Heart left ventricle (tissue), 16 donors: ENCODE results near the gene PARD3. TPM values are rescaled to one million over a fixed set of nuclear protein-coding genes. Genes with fewer than 3 reads are reported as not detected.

Experiments used
- ATAC-seq, 4 donors: fragments of 200-7000 bp; cut with Tn5 transposase; one replicate each; pipeline ENCODE4 v1.9.1; 2020 to 2022; ENCODE audit warnings: moderate library complexity in 4 of 4, mild to moderate bottlenecking in 3 of 4, moderate number of reproducible peaks in 1 of 4
- DNase-seq, 5 donors: peaks; one replicate each; pipeline ENCODE4 v3.0.0-alpha.2; 2020
- H3K27ac ChIP-seq, 12 donors: fragments of 200-600 bp; sonication (generic) in 4 of 12; one replicate each; pipeline versions ENCODE4 v1.5.0 to v1.8.0; 2016 to 2022; ENCODE audit warnings: mild to moderate bottlenecking in 2 of 12
- H3K27me3 ChIP-seq, 9 donors: fragments of 200-600 bp; sonication (generic) in 2 of 9; one replicate each; pipeline versions ENCODE4 v1.5.1 to v1.8.0; 2016 to 2022; ENCODE audit warnings: mild to moderate bottlenecking in 3 of 9
- H3K36me3 ChIP-seq, 9 donors: fragments of 200-600 bp; sonication (generic) in 2 of 9; one replicate each; pipeline versions ENCODE4 v1.5.0 to v1.8.0; 2018 to 2022; ENCODE audit warnings: mild to moderate bottlenecking in 2 of 9
- H3K4me1 ChIP-seq, 12 donors: fragments of 200-600 bp; sonication (generic) in 4 of 12; one replicate each; pipeline versions ENCODE4 v1.5.0 to v1.8.0; 2016 to 2022; ENCODE audit warnings: mild to moderate bottlenecking in 3 of 12
- H3K4me3 ChIP-seq, 12 donors: fragments of 200-600 bp; sonication (generic) in 4 of 12; one replicate each; pipeline versions ENCODE4 v1.5.0 to v1.8.0; 2017 to 2022; ENCODE audit warnings: mild to moderate bottlenecking in 9 of 12, moderate library complexity in 4 of 12
- H3K9me3 ChIP-seq, 12 donors: fragments of 200-600 bp; sonication (generic) in 4 of 12; one replicate each; pipeline versions ENCODE4 v1.5.0 to v1.8.0; 2016 to 2022; ENCODE audit warnings: mild to moderate bottlenecking in 1 of 12
- CTCF ChIP-seq, 12 donors: fragments of 200-600 bp; sonication (generic) in 4 of 12; IDR thresholded peaks; one replicate each; pipeline versions ENCODE4 v1.5.0 to v1.8.0; 2018 to 2022; ENCODE audit warnings: antibody characterized with exemption in 12 of 12, mild to moderate bottlenecking in 5 of 12
- POLR2A ChIP-seq, 2 donors: fragments of 450-650 bp; IDR thresholded peaks; one replicate each; pipeline ENCODE4 v1.6.1; 2017; ENCODE audit warnings: antibody characterized with exemption in 2 of 2, mild to moderate bottlenecking in 2 of 2, moderate library complexity in 2 of 2
- WGBS, 4 donors: extraction: QIAGEN DNeasy Blood & Tissue Kit in 2 of 4; methylation state at CpG; one replicate each; pipeline versions ENCODE4 v1.1.5 to v1.1.7; 2013 to 2018; 5-methylcytosine and 5-hydroxymethylcytosine counted together
- intact Hi-C, 10 donors: fragments of 100-400 bp; cut with DNase I; formaldehyde crosslinking; loops; one replicate each; pipeline versions ENCODE4 v1.11.1 to v1.14.2; 2022
- polyA plus RNA-seq, 2 donors: library from polyadenylated mRNA; stranded (reverse); fragments of 200-250 nt; gene quantifications; one replicate each; pipeline ENCODE4 v1.2.3, GENCODE V29; 2013
- total RNA-seq, 9 donors: library from RNA; depleted of rRNA in 2 of 9; stranded (reverse); fragments of >200 nt in 2 of 9; fragmentation: NEBNext Ultra II Directional in 3 of 9; extraction: Animal tissue kit (Norgen Biotek cat#: 25700) in 3 of 9; gene quantifications; one replicate each; pipeline versions ENCODE4 v1.1.0 to v1.2.4, GENCODE V29; 2016 to 2023
- donor health status: ischemic (EF 13 %, LVEDD 7.1; RV severe dilation, severe dysfunction).
- donor health status: healthy with polysubstance abuse.
- donor health status: DM: no; HTN: yes; CAD: no.
- donor health status: DM: no; HTN: no; CAD: no.
- donor health status: ischemic (EF 25% LVEDD 6.9; RV normal size, moderate dysfunction).
- donor health status: ischemic (EF 25% LVEDD 5.7; RV mildly dilated, moderate dysfunction).
- donor health status: healthy.
- donor health status: DM: yes; HTN: yes; CAD: no.
- donor health status: ischemic (EF 35%, LVEDD 5.7; RV mildly dilated, moderate dysfunction).
- donor health status: nonischemic (EF 11% LVEDD 7.7; RV severe dilation, severe dysfunction).
- donor health status: DM: yes; HTN: yes; CAD: no.
- donor health status: PGD.
- donor health status: ischemic (EF 29% LVEDD 5.4; RV normal size, mild dysfunction).
- donor health status: nonischemic (EF 23%, LVEDD 6.1; RV moderate dilation, normal function).

The PARD3 gene
- total and polyA plus RNA-seq, 11 donors = 24.8 to 69.7 (median 33.1) TPM

- WGBS, 4 donors = 95 to 99% (median 98%) methylated on average over 4 of the region's 4 CpGs
- Histone ChIP-seq H3K4me1 (peaks cover 0 to 4% (median 0%) of the 10 kb centered on the region in 12 donors), H3K27ac (no peak overlapping the region), H3K36me3 (peaks cover 0 to 17% (median 0%) of the 10 kb centered on the region in 9 donors), H3K27me3 (no peaks in the 10 kb centered on the region), H3K9me3 (no peaks in the 10 kb centered on the region), H3K4me3 (no peak overlapping the region)
- DNase-seq (no peak), ATAC-seq (no peak)
- TF ChIP-seq CTCF (IDR thresholded peaks at IDR 0.05) (no peak), POLR2A (IDR thresholded peaks at IDR 0.05) (no peak)
- intact Hi-C loops = no loop called here
Observed at GRCh38 chr10:34334908-34335307, 480.2 kb downstream of the PARD3 start.

GRCh38 chr10:34333513-34333912 lies 481.6 kb downstream of the PARD3 start:
- Histone ChIP-seq H3K36me3 (peaks cover 0 to 23% (median 0%) of the 10 kb centered on the region in 9 donors), H3K4me3 (no peak overlapping the region), H3K9me3 (no peaks in the 10 kb centered on the region), H3K27ac (no peak overlapping the region), H3K27me3 (no peaks in the 10 kb centered on the region), H3K4me1 (no peaks in the 10 kb centered on the region)
- WGBS, 4 donors = 94 to 96% (median 95%) methylated on average over 2 of the region's 2 CpGs
- DNase-seq (no peak), ATAC-seq (no peak)
- intact Hi-C loops = no loop called here
- TF ChIP-seq CTCF (IDR thresholded peaks at IDR 0.05) (no peak), POLR2A (IDR thresholded peaks at IDR 0.05) (no peak)

- intact Hi-C loops = no loop called here
Observed at GRCh38 chr10:34327184-34327583, 487.9 kb downstream of the PARD3 start.

GRCh38 chr10:34323192-34323591 lies 491.9 kb downstream of the PARD3 start:
- ATAC-seq (peak in 2 of 4 donors; percentile 32 to 52), DNase-seq (no peak)
- peaks cover 0 to 20% (median 8%) of the 10 kb centered on the region in 12 donors for H3K4me1 ChIP-seq
- 55 to 69% (median 64%) methylated on average over 1 of the region's 1 CpG for WGBS, 4 donors
- no peak overlapping the region for H3K4me3 ChIP-seq
- intact Hi-C loops = no loop called here
- no peaks in the 10 kb centered on the region for H3K27me3 ChIP-seq
- H3K27ac ChIP-seq = no peak overlapping the region
- H3K36me3 ChIP-seq = peaks cover 0 to under 1% (median 0%) of the 10 kb centered on the region in 9 donors
- TF ChIP-seq CTCF (IDR thresholded peaks at IDR 0.05) (no peak), POLR2A (IDR thresholded peaks at IDR 0.05) (no peak)
- H3K9me3 ChIP-seq = no peaks in the 10 kb centered on the region

More at GRCh38 chr10:34327184-34327583, 487.9 kb downstream of the PARD3 start:
- TF ChIP-seq CTCF (IDR thresholded peaks at IDR 0.05) (no peak), POLR2A (IDR thresholded peaks at IDR 0.05) (no peak)
- DNase-seq = no peak
- Histone ChIP-seq H3K27ac (no peak overlapping the region), H3K9me3 (no peaks in the 10 kb centered on the region), H3K4me3 (no peak overlapping the region), H3K27me3 (no peaks in the 10 kb centered on the region), H3K4me1 (peaks cover 0 to 11% (median 2%) of the 10 kb centered on the region in 12 donors), H3K36me3 (peaks cover 0 to 19% (median 0%) of the 10 kb centered on the region in 9 donors)
- 86 to 96% (median 93%) methylated on average over 4 of the region's 4 CpGs for WGBS, 4 donors
- ATAC-seq = no peak
